ENCODE data around the gene GALNT9. TPM values are rescaled to one million over a fixed set of nuclear protein-coding genes. Genes with fewer than 3 reads are reported as not detected.

GALNT9 gene
- total and polyA plus RNA-seq, 2 donors (not counting 1 experiment from before 2014, with no cell fraction given) = 0.71 to 2.4 TPM

DNA sequence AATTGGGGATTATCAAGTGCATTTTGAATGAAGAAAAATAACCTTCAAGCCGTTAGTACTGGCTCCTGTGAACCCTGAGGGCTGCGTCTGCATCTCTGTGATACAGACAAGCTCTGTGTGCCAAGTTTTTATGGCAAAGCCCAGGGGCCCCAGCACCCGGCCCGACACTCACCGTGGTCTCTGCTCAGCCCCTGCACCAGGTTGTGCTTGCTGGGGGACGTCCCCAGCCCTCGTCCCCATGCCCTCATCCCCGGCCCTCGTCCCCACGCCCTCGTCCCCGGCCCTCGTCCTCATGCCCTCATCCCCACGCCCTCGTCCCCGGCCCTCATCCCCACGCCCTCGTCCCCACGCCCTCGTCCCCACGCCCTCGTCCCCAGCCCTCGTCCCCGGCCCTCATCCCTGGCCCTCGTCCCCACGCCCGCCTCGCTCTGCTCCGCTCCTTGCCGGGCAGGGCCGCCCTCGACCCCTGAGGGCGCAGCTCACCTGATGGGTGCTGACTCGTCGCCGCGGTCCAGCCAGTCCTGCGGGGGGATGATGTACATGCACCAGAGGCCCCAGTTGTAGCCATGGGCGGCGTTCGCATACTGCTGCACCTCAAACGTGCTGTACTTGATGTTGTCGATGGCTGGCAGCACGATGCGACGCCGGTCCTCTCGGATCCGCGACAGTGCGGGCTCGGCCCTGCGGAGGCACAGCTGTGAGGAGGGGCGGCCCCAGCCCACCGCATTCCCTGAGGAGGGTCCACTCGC is 72.0 kb downstream of the GALNT9 start:
- no peak for TF ChIP-seq EZH2 (IDR thresholded peaks at IDR 0.05; ENCODE audit: borderline replicate concordance, insufficient read depth, low read depth, low read length, poor library complexity, severe bottlenecking)
- TF ChIP-seq, protein P1, sequence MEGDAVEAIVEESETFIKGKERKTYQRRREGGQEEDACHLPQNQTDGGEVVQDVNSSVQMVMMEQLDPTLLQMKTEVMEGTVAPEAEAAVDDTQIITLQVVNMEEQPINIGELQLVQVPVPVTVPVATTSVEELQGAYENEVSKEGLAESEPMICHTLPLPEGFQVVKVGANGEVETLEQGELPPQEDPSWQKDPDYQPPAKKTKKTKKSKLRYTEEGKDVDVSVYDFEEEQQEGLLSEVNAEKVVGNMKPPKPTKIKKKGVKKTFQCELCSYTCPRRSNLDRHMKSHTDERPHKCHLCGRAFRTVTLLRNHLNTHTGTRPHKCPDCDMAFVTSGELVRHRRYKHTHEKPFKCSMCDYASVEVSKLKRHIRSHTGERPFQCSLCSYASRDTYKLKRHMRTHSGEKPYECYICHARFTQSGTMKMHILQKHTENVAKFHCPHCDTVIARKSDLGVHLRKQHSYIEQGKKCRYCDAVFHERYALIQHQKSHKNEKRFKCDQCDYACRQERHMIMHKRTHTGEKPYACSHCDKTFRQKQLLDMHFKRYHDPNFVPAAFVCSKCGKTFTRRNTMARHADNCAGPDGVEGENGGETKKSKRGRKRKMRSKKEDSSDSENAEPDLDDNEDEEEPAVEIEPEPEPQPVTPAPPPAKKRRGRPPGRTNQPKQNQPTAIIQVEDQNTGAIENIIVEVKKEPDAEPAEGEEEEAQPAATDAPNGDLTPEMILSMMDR (IDR thresholded peaks at IDR 0.05) = no peak
- H3K9me3 Mint-ChIP-seq (ENCODE audit: insufficient read depth) = no peaks in the 10 kb centered on the region
- DNase-seq (no peak), ATAC-seq (ENCODE audit: low read depth) (no peak)
- no peak overlapping the region for H3K9ac ChIP-seq (ENCODE audit: low read length)
- H3K4me2 ChIP-seq (replicated peaks; ENCODE audit: low read depth, low read length, poor library complexity, severe bottlenecking) = no peak overlapping the region
- ChIA-PET CTCF (no interaction called here), POLR2A (no interaction called here)
- no peaks in the 10 kb centered on the region for H3K4me1 Mint-ChIP-seq
- WGBS (ENCODE audit: insufficient coverage) = 89% methylated on average over 56 of the region's 56 CpGs
- intact Hi-C loops (cut with micrococcal nuclease) = no loop called here
- no peaks in the 10 kb centered on the region for H3K36me3 ChIP-seq (replicated peaks in 1 of 2; ENCODE audit: control extremely low read depth in 1 of 2, control insufficient read depth in 1 of 2, extremely low read depth in 1 of 2, insufficient read depth in 2 of 2, low read length in 1 of 2)
- no peak overlapping the region for H3K27ac Mint-ChIP-seq
- no peaks in the 10 kb centered on the region for H4K20me1 ChIP-seq (ENCODE audit: control insufficient read depth, insufficient read depth, low read length, poor library complexity, severe bottlenecking)
- no peak overlapping the region for H3K4me3 ChIP-seq (ENCODE audit: control extremely low read depth in 1 of 5, extremely low read depth in 1 of 5, insufficient read depth in 1 of 5, low read depth in 2 of 5, low read length in 4 of 5)
- no peak overlapping the region for H3K27ac ChIP-seq (ENCODE audit: low read length in 2 of 2)
- H2AFZ ChIP-seq (ENCODE audit: insufficient read depth, low read depth, low read length, poor library complexity, severe bottlenecking) = no peak overlapping the region
- no peaks in the 10 kb centered on the region for H3K79me2 ChIP-seq (ENCODE audit: control insufficient read depth, insufficient read depth, low read length)
- H3K27me3 Mint-ChIP-seq = peaks cover 2% of the 10 kb centered on the region
- H3K4me3 Mint-ChIP-seq = no peak overlapping the region
- peaks cover 0 to 3% (median 0%) of the 10 kb centered on the region in 3 donors for H3K9me3 ChIP-seq (ENCODE audit: control extremely low read depth in 1 of 3, control insufficient read depth in 2 of 3, insufficient read depth in 1 of 3, low read length in 2 of 3)
- H3K4me1 ChIP-seq (ENCODE audit: control insufficient read depth in 2 of 2, insufficient read depth in 2 of 2, low read length in 2 of 2) = peaks cover 0 to 8% of the 10 kb centered on the region in 2 donors
- no peaks in the 10 kb centered on the region for H3K27me3 ChIP-seq (replicated peaks in 1 of 4; ENCODE audit: control extremely low read depth in 1 of 4, control insufficient read depth in 3 of 4, insufficient read depth in 4 of 4, low read length in 3 of 4)

DNA sequence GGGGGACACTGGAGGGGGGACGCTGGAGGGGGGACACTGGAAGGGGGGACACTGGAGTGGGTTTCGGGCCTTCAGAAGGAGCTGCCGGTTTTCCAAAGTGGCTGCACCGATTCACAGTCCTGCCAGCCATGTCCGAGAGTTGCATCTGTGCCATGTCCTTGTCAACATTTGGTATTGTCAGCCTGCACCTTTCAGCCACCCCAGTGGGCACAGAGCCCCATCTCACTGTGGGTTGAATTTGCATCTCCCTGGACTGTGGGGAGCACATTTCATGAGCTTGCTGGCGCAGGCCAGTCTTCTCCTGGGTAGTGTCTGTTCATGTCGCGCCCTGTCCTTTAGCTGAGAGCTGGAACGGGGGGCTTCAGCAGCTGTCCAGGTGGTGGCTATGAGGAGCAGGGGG is 72.7 kb downstream of the GALNT9 start:
- Histone ChIP-seq H3K36me3 (replicated peaks in 1 of 2; ENCODE audit: control extremely low read depth in 1 of 2, control insufficient read depth in 1 of 2, extremely low read depth in 1 of 2, insufficient read depth in 2 of 2, low read length in 1 of 2) (no peaks in the 10 kb centered on the region), H3K4me3 (ENCODE audit: control extremely low read depth in 1 of 5, extremely low read depth in 1 of 5, insufficient read depth in 1 of 5, low read depth in 2 of 5, low read length in 4 of 5) (no peak overlapping the region), H4K20me1 (ENCODE audit: control insufficient read depth, insufficient read depth, low read length, poor library complexity, severe bottlenecking) (no peaks in the 10 kb centered on the region), H3K4me1 (ENCODE audit: control insufficient read depth in 2 of 2, insufficient read depth in 2 of 2, low read length in 2 of 2) (peaks cover 0 to 7% of the 10 kb centered on the region in 2 donors), H3K4me2 (replicated peaks; ENCODE audit: low read depth, low read length, poor library complexity, severe bottlenecking) (no peak overlapping the region), H3K9me3 (ENCODE audit: control extremely low read depth in 1 of 3, control insufficient read depth in 2 of 3, insufficient read depth in 1 of 3, low read length in 2 of 3) (peaks cover 0 to 3% (median 0%) of the 10 kb centered on the region in 3 donors), H3K27me3 (replicated peaks in 1 of 4; ENCODE audit: control extremely low read depth in 1 of 4, control insufficient read depth in 3 of 4, insufficient read depth in 4 of 4, low read length in 3 of 4) (no peaks in the 10 kb centered on the region), H3K27ac (ENCODE audit: low read length in 2 of 2) (no peak overlapping the region), H3K79me2 (ENCODE audit: control insufficient read depth, insufficient read depth, low read length) (no peaks in the 10 kb centered on the region), H2AFZ (ENCODE audit: insufficient read depth, low read depth, low read length, poor library complexity, severe bottlenecking) (no peak overlapping the region), H3K9ac (ENCODE audit: low read length) (no peak overlapping the region)
- Mint-ChIP-seq H3K9me3 (ENCODE audit: insufficient read depth) (no peaks in the 10 kb centered on the region), H3K4me3 (no peak overlapping the region), H3K27me3 (peaks cover 2% of the 10 kb centered on the region), H3K27ac (no peak overlapping the region), H3K4me1 (no peaks in the 10 kb centered on the region)
- intact Hi-C loops (cut with micrococcal nuclease) = no loop called here
- CTCF ChIA-PET = no interaction called here
- POLR2A ChIA-PET = no interaction called here
- DNase-seq = no peak
- 79% methylated on average over 8 of the region's 9 CpGs for WGBS (ENCODE audit: insufficient coverage)
- ATAC-seq (ENCODE audit: low read depth) = no peak
- TF ChIP-seq, protein P1 (IDR thresholded peaks at IDR 0.05) = no peak
- no peak for TF ChIP-seq EZH2 (IDR thresholded peaks at IDR 0.05; ENCODE audit: borderline replicate concordance, insufficient read depth, low read depth, low read length, poor library complexity, severe bottlenecking)

Measured in B cell (primary cell).